A549 (cell line): ENCODE results near the gene ACRBP. TPM values are rescaled to one million over a fixed set of nuclear protein-coding genes. Genes with fewer than 3 reads are reported as not detected.

Experiments
- ATAC-seq, 2 experiments: fragments of 200-7000 bp in 1 of 2; fragments of >200 bp in 1 of 2; cut with Nextera tagmentation in 1 of 2; cut with Tn5 transposase in 1 of 2; 3 replicates each; pipeline versions ENCODE4 v1.8.0 to v1.9.1; 2018 to 2020; ENCODE audit warnings: mild to moderate bottlenecking in 1 of 2, moderate library complexity in 1 of 2
- CTCF ChIA-PET: fragments of 300-600 bp; sonication (Branson Sonifier 250); formaldehyde crosslinking; extraction: SDS; loops from one replicate; lab custom pipeline; 2021; ENCODE audit warnings: antibody characterized with exemption, inconsistent platforms; lab: Yijun Ruan, JAX
- POLR2A ChIA-PET: fragments of 350-600 bp; formaldehyde crosslinking; extraction: SDS; loops from one replicate; lab custom pipeline; 2021; ENCODE audit warnings: antibody characterized with exemption, inconsistent platforms; lab: Yijun Ruan, JAX
- DNase-seq, 2 experiments: peaks; one replicate each; pipeline versions ENCODE4 v3.0.0 to v3.0.0-alpha.2; 2011 to 2016; ENCODE audit warnings: low read depth in 1 of 2, low spot score in 1 of 2
- FAIRE-seq: peaks from 2 replicates; lab custom pipeline; 2011; peaks lifted over from hg19 to GRCh38; lab: Jason Lieb, UNC
- H3K27ac ChIP-seq, 2 experiments: fragments of >200 bp; sonication (Bioruptor Twin); formaldehyde crosslinking; 3 replicates each; pipeline ENCODE4 v1.5.1; 2016 to 2017
- H3K4me1 ChIP-seq: fragments of >200 bp; sonication (Bioruptor Twin); formaldehyde crosslinking; 3 replicates; pipeline ENCODE4 v1.6.1; 2016
- H3K4me2 ChIP-seq: fragments of >200 bp; sonication (Bioruptor Twin); formaldehyde crosslinking; 3 replicates; pipeline ENCODE4 v1.6.1; 2016
- H3K4me3 ChIP-seq: fragments of >200 bp; sonication (Bioruptor Twin); formaldehyde crosslinking; 3 replicates; pipeline ENCODE4 v1.5.1; 2016
- H3K9me3 ChIP-seq: fragments of >200 bp; sonication (Bioruptor Twin); formaldehyde crosslinking; 3 replicates; pipeline ENCODE4 v1.6.1; 2016
- CBX2 ChIP-seq: fragments of 200-600 bp; sonication (generic); IDR thresholded peaks from 2 replicates; pipeline ENCODE4 v1.6.1; 2016; ENCODE audit warnings: low read depth, mild to moderate bottlenecking, borderline replicate concordance
- CEBPB ChIP-seq, 2 experiments: fragments of >200 bp in 1 of 2; sonication (Bioruptor Twin) in 1 of 2; formaldehyde crosslinking in 1 of 2; IDR thresholded peaks; 2 replicates each; pipeline ENCODE4 v1.6.1; 2012 to 2016
- CHD4 ChIP-seq: fragments of 200-600 bp; sonication (generic); IDR thresholded peaks from 2 replicates; pipeline ENCODE4 v1.6.1; 2016; ENCODE audit warnings: antibody characterized with exemption, mild to moderate bottlenecking, borderline replicate concordance
- CTCF ChIP-seq: fragments of >200 bp; sonication (Bioruptor Twin); formaldehyde crosslinking; IDR thresholded peaks from 3 replicates; pipeline ENCODE4 v1.5.1; 2016
- ESRRA ChIP-seq: fragments of 150-350 bp; IDR thresholded peaks from 2 replicates; pipeline ENCODE4 v1.6.1; 2014; ENCODE audit warnings: mild to moderate bottlenecking, low read length, borderline replicate concordance
- FOSL2 ChIP-seq, 2 experiments: fragments of 450-650 bp in 1 of 2; fragments of >200 bp in 1 of 2; sonication (Bioruptor Twin) in 1 of 2; formaldehyde crosslinking; IDR thresholded peaks; 2 replicates each; pipeline versions ENCODE4 v1.5.0 to v1.6.1; 2016 to 2020; ENCODE audit warnings: mild to moderate bottlenecking in 1 of 2, moderate library complexity in 1 of 2
- JUN ChIP-seq, 2 experiments: fragments of >200 bp; sonication (Bioruptor Twin); formaldehyde crosslinking; IDR thresholded peaks; 2 replicates in 1 of 2; 3 replicates in 1 of 2; pipeline ENCODE4 v1.6.1; 2016 to 2017
- KDM1A ChIP-seq: fragments of 200-600 bp; sonication (generic); IDR thresholded peaks from 2 replicates; pipeline ENCODE4 v1.6.1; 2016; ENCODE audit warnings: low read depth, mild to moderate bottlenecking
- MAFK ChIP-seq: fragments of 450-650 bp; IDR thresholded peaks from 2 replicates; pipeline ENCODE4 v1.6.1; 2014; ENCODE audit not compliant: partially characterized antibody
- MAZ ChIP-seq: fragments of 150-350 bp; IDR thresholded peaks from 2 replicates; pipeline ENCODE4 v1.6.1; 2014; ENCODE audit warnings: antibody characterized with exemption, low read depth, low read length, borderline replicate concordance
- MYC ChIP-seq: IDR thresholded peaks from 2 replicates; pipeline ENCODE4 v1.6.1; 2012; ENCODE audit warnings: mild to moderate bottlenecking, inconsistent platforms, low read length, improper control_type of control experiment, borderline replicate concordance
- NFE2L2 ChIP-seq: fragments of 150-350 bp; conservative IDR thresholded peaks from 2 replicates; pipeline ENCODE4 v1.6.1; 2014; ENCODE audit warnings: low read length
- POLR2A ChIP-seq: IDR thresholded peaks from 2 replicates; pipeline ENCODE4 v1.6.1; 2012; ENCODE audit warnings: mild to moderate bottlenecking, low read length
- RAD21 ChIP-seq, 2 experiments: fragments of >200 bp in 1 of 2; sonication (Bioruptor Twin) in 1 of 2; formaldehyde crosslinking in 1 of 2; IDR thresholded peaks in 1 of 2; conservative IDR thresholded peaks in 1 of 2; 2 replicates in 1 of 2; 3 replicates in 1 of 2; pipeline ENCODE4 v1.6.1; 2012 to 2018; ENCODE audit warnings: inconsistent platforms in 1 of 2
- RFX5 ChIP-seq: fragments of 450-650 bp; IDR thresholded peaks from 2 replicates; pipeline ENCODE4 v1.7.1; 2014; ENCODE audit warnings: antibody characterized with exemption, mild to moderate bottlenecking, moderate library complexity
- SREBF2 ChIP-seq: fragments of 450-650 bp; IDR thresholded peaks from 2 replicates; pipeline ENCODE4 v1.6.1; 2014; ENCODE audit warnings: mild to moderate bottlenecking, moderate library complexity
- TP53 ChIP-seq: fragments of 250-450 bp; sonication (Bioruptor Pico); IDR thresholded peaks from 2 replicates; pipeline ENCODE4 v1.5.0; 2021; ENCODE audit warnings: mild to moderate bottlenecking, moderate library complexity
- ZFP36 ChIP-seq: fragments of 450-650 bp; IDR thresholded peaks from 2 replicates; pipeline ENCODE4 v1.6.1; 2014; ENCODE audit warnings: borderline replicate concordance; ENCODE audit not compliant: partially characterized antibody
- ZNF302 ChIP-seq: fragments of 250-450 bp; sonication (Bioruptor Pico); IDR thresholded peaks from 2 replicates; pipeline ENCODE4 v1.9.0; 2021; ENCODE audit warnings: inconsistent platforms, mild to moderate bottlenecking, moderate library complexity
- WGBS: methylation state at CpG from one replicate; pipeline ENCODE4 v1.1.6; 2017; ENCODE audit errors: missing lambda C conversion rate; 5-methylcytosine and 5-hydroxymethylcytosine counted together
- polyA plus RNA-seq, 4 experiments: library from polyadenylated mRNA; depleted of rRNA in 3 of 4; stranded (reverse); fragments of >200 nt; fragmentation: RNase III in 1 of 4; extraction: RNeasy Plus Mini Kit Qiagen cat#74134 plus additional on column Dnase treatment in 1 of 4; gene quantifications; 2 replicates in 3 of 4; 3 replicates in 1 of 4; pipeline ENCODE4 v1.2.3, GENCODE V29; 2011 to 2017
- TF ChIP-seq, protein P1 (sequence below): fragments of 200-600 bp; sonication (generic); IDR thresholded peaks from 2 replicates; pipeline ENCODE4 v1.6.1; 2016; ENCODE audit warnings: antibody characterized with exemption, mild to moderate bottlenecking, moderate library complexity
- TF ChIP-seq, protein P2 (sequence below): fragments of 450-650 bp; IDR thresholded peaks from 2 replicates; pipeline ENCODE4 v1.6.1; 2014; ENCODE audit warnings: antibody characterized with exemption

Gene ACRBP
- polyA plus RNA-seq, 2 of the 4 experiments (the other 2 are of a cell fraction) = 0.34 to 0.70 TPM

- no peak for FAIRE-seq
- 59% methylated on average over 11 of the region's 11 CpGs for WGBS
- no peak for DNase-seq
Observed at GRCh38 chr12:6639151-6639801, 8.0 kb downstream of the ACRBP start.

GRCh38 chr12:6638305-6638704 is 8.9 kb downstream of the ACRBP start:
- no peak for ATAC-seq
- ChIA-PET POLR2A (no interaction called here), CTCF (no interaction called here)
- Histone ChIP-seq H3K9me3 (peaks cover 9% of the 10 kb centered on the region), H3K4me2 (no peak overlapping the region), H3K27ac (no peak overlapping the region), H3K4me3 (no peak overlapping the region), H3K4me1 (peaks cover 14% of the 10 kb centered on the region)
- no peak for TF ChIP-seq MAFK
- no peak for TF ChIP-seq RFX5
- TF ChIP-seq POLR2A = no peak
- no peak for TF ChIP-seq ESRRA
- no peak for TF ChIP-seq SREBF2
- no peak for TF ChIP-seq TP53 (CRISPR knock-in tag)
- TF ChIP-seq JUN (IDR thresholded peaks at IDR 0.05) = no peak
- TF ChIP-seq RAD21 (conservative IDR thresholded peaks at IDR 0.05 in 1 of 2, IDR thresholded peaks at IDR 0.05 in 1 of 2) = no peak
- DNase-seq = no peak
- FAIRE-seq = no peak
- WGBS = 64% methylated on average over 8 of the region's 9 CpGs

More at GRCh38 chr12:6639151-6639801, 8.0 kb downstream of the ACRBP start:
- H3K9me3 ChIP-seq = peaks cover 19% of the 10 kb centered on the region
- TF ChIP-seq MYC (no peak), ZFP36 (no peak), MAZ (no peak), CEBPB (IDR thresholded peaks at IDR 0.05) (no peak), CBX2 (no peak), KDM1A (no peak), NFE2L2 (no peak), CHD4 (no peak), ZNF302 (CRISPR knock-in tag) (no peak), TP53 (CRISPR knock-in tag) (no peak)
- TF ChIP-seq, protein P1, sequence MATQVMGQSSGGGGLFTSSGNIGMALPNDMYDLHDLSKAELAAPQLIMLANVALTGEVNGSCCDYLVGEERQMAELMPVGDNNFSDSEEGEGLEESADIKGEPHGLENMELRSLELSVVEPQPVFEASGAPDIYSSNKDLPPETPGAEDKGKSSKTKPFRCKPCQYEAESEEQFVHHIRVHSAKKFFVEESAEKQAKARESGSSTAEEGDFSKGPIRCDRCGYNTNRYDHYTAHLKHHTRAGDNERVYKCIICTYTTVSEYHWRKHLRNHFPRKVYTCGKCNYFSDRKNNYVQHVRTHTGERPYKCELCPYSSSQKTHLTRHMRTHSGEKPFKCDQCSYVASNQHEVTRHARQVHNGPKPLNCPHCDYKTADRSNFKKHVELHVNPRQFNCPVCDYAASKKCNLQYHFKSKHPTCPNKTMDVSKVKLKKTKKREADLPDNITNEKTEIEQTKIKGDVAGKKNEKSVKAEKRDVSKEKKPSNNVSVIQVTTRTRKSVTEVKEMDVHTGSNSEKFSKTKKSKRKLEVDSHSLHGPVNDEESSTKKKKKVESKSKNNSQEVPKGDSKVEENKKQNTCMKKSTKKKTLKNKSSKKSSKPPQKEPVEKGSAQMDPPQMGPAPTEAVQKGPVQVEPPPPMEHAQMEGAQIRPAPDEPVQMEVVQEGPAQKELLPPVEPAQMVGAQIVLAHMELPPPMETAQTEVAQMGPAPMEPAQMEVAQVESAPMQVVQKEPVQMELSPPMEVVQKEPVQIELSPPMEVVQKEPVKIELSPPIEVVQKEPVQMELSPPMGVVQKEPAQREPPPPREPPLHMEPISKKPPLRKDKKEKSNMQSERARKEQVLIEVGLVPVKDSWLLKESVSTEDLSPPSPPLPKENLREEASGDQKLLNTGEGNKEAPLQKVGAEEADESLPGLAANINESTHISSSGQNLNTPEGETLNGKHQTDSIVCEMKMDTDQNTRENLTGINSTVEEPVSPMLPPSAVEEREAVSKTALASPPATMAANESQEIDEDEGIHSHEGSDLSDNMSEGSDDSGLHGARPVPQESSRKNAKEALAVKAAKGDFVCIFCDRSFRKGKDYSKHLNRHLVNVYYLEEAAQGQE = no peak
- ATAC-seq = no peak
- H3K4me2 ChIP-seq = no peak overlapping the region
- peaks cover 13% of the 10 kb centered on the region for H3K4me1 ChIP-seq
- H3K4me3 ChIP-seq = no peak overlapping the region
- ChIA-PET CTCF (interaction anchor here (0.5 to 1.2 kb wide), 3 partner anchors 16 to 75 kb away, joined by 3 to 4 read pairs (median 4); no protein-coding TSS in a partner anchor), POLR2A (no interaction called here)
- no peak overlapping the region for H3K27ac ChIP-seq

DNA sequence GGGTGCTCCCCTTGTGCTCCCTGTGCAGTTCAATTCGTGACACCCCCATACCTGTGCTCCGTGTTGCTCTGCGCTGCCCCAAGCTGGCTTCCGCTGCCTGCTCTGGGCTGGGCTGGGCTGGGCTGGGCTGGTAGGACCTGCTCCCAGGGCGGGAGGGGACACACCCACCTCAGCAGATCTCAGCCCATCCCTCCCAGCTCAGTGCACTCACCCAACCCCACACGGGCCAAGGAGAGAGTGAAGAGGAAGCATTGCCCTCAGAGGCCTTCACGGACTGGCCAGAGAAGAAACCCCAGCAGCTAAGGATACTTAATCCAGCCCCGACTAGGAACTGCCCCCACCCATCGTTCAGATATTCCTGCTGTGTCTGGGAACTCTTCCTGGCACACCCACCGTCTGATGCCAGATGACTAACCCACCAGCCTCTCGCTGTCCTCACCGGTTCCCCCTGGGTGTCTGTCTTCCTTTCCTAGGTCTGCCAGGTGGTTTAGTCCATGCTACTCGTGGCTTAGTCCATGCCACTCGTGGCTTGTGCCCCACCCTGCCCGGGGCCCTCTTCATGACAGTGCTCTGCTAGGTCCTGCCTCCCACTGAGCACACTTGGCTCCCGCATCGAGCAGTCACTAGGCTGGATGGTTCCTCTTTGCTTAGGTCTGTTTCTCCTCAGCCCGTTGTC is 11.2 kb downstream of the ACRBP start, which contains the start of gene LPAR5:
Gene LPAR5 (minus strand): TSS at position 104 of the 676 bp plus-strand sequence. CDS start 14,711 bp downstream, outside the sequence.
- H3K4me2 ChIP-seq = peak within 1 kb of the TSS; percentile 74
- no peak for TF ChIP-seq FOSL2 (IDR thresholded peaks at IDR 0.05)
- 0 out of 2 replicates have a peak, but pooled peaks have one; percentile 5 for TF ChIP-seq FOSL2 (CRISPR knock-in tag; IDR thresholded peaks at IDR 0.05)
- TF ChIP-seq CTCF = no peak
- TF ChIP-seq, protein P2, sequence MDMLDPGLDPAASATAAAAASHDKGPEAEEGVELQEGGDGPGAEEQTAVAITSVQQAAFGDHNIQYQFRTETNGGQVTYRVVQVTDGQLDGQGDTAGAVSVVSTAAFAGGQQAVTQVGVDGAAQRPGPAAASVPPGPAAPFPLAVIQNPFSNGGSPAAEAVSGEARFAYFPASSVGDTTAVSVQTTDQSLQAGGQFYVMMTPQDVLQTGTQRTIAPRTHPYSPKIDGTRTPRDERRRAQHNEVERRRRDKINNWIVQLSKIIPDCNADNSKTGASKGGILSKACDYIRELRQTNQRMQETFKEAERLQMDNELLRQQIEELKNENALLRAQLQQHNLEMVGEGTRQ = 0 out of 2 replicates have a peak, but pooled peaks have one; percentile 7
- WGBS = 34% methylated on average over 18 of the region's 18 CpGs
- ChIA-PET POLR2A (interaction anchor here (0.7 kb wide), 1 partner anchor 53 kb away, joined by 3 read pairs; the partner anchor contains the start of gene ZNF384), CTCF (interaction anchor here (1.1 to 1.5 kb wide), 3 partner anchors 8 to 22 kb away, joined by 3 to 4 read pairs (median 3); no protein-coding TSS in a partner anchor)
- no peaks in the 10 kb centered on the region for H3K9me3 ChIP-seq
- H3K27ac ChIP-seq = peak within 1 kb of the TSS; percentile 56 to 63
- peaks cover 26% of the 10 kb centered on the region for H3K4me1 ChIP-seq
- peak; percentile 48 to 66 for DNase-seq
- peak; percentile 59 to 76 for ATAC-seq
- H3K4me3 ChIP-seq = no peak within 1 kb of the TSS
- no peak for FAIRE-seq
